H9 (cell line): Measurements from ENCODE around the gene C2CD4A. TPM values are rescaled to one million over a fixed set of nuclear protein-coding genes. Genes with fewer than 3 reads are reported as not detected.

Source experiments
- DNase-seq: peaks from one replicate; pipeline ENCODE4 v3.0.0-alpha.2; 2017
- H2AFZ ChIP-seq: one replicate; pipeline ENCODE4 v1.6.1; 2013; ENCODE audit warnings: mild to moderate bottlenecking, low read length, control low read depth, moderate library complexity
- H2AK5ac ChIP-seq: 2 replicates; pipeline ENCODE4 v1.6.1; 2013; ENCODE audit warnings: low read length, control low read depth, mixed read lengths; ENCODE audit not compliant: insufficient read length
- H2BK120ac ChIP-seq: one replicate; pipeline ENCODE4 v1.6.1; 2013; ENCODE audit warnings: low read depth, mild to moderate bottlenecking, low read length, control low read depth, inconsistent platforms; ENCODE audit not compliant: poor library complexity, severe bottlenecking
- H2BK12ac ChIP-seq: 2 replicates; pipeline ENCODE4 v1.6.1; 2013; ENCODE audit warnings: low read length, control low read depth, mixed read lengths, low read depth; ENCODE audit not compliant: insufficient read length
- H2BK15ac ChIP-seq: 2 replicates; pipeline ENCODE4 v1.6.1; 2013; ENCODE audit warnings: low read depth, low read length, control low read depth
- H2BK20ac ChIP-seq: one replicate; pipeline ENCODE4 v1.6.1; 2013; ENCODE audit warnings: low read depth, mild to moderate bottlenecking, low read length, control low read depth, inconsistent platforms; ENCODE audit not compliant: poor library complexity, severe bottlenecking
- H2BK5ac ChIP-seq: 2 replicates; pipeline ENCODE4 v1.6.1; 2013; ENCODE audit warnings: low read length, control low read depth, mixed read lengths; ENCODE audit not compliant: insufficient read length
- H3K14ac ChIP-seq: 2 replicates; pipeline ENCODE4 v1.6.1; 2013; ENCODE audit warnings: low read length, control low read depth; ENCODE audit not compliant: insufficient read depth
- H3K18ac ChIP-seq: 2 replicates; pipeline ENCODE4 v1.6.1; 2013; ENCODE audit warnings: low read depth, mild to moderate bottlenecking, mixed read lengths, low read length, control low read depth; ENCODE audit not compliant: insufficient read length
- H3K23ac ChIP-seq: 2 replicates; pipeline ENCODE4 v1.6.1; 2013; ENCODE audit warnings: low read length, control low read depth, mixed read lengths, low read depth; ENCODE audit not compliant: insufficient read length
- H3K23me2 ChIP-seq: 2 replicates; pipeline ENCODE4 v1.6.1; 2013; ENCODE audit warnings: low read depth, mild to moderate bottlenecking, mixed read lengths, low read length, control low read depth; ENCODE audit not compliant: insufficient read length, poor library complexity, severe bottlenecking
- H3K27ac ChIP-seq: 2 replicates; pipeline ENCODE4 v1.5.1; 2013; ENCODE audit warnings: low read length, control low read depth, mixed read lengths, low read depth; ENCODE audit not compliant: insufficient read length
- H3K27me3 ChIP-seq: 2 replicates; pipeline ENCODE4 v1.6.1; 2013; ENCODE audit warnings: low read length, control low read depth, inconsistent platforms; ENCODE audit not compliant: insufficient read depth
- H3K4ac ChIP-seq: 2 replicates; pipeline ENCODE4 v1.6.1; 2013; ENCODE audit warnings: low read depth, mild to moderate bottlenecking, control low read depth, inconsistent platforms, low read length, moderate library complexity
- H3K4me1 ChIP-seq: 2 replicates; pipeline ENCODE4 v1.6.1; 2013; ENCODE audit warnings: low read length, control low read depth, inconsistent platforms; ENCODE audit not compliant: insufficient read depth
- H3K4me2 ChIP-seq: 2 replicates; pipeline ENCODE4 v1.6.1; 2013; ENCODE audit warnings: low read length, control low read depth, mixed read lengths; ENCODE audit not compliant: insufficient read length, insufficient read depth
- H3K56ac ChIP-seq: 2 replicates; pipeline ENCODE4 v1.6.1; 2013; ENCODE audit warnings: low read depth, mild to moderate bottlenecking, mixed read lengths, low read length, control low read depth; ENCODE audit not compliant: insufficient read length
- H3K79me1 ChIP-seq: 2 replicates; pipeline ENCODE4 v1.6.1; 2013; ENCODE audit warnings: low read depth, mild to moderate bottlenecking, moderate library complexity, low read length, control low read depth, inconsistent platforms; ENCODE audit not compliant: insufficient read depth, poor library complexity, severe bottlenecking
- H3K79me2 ChIP-seq: 2 replicates; pipeline ENCODE4 v1.6.1; 2013; ENCODE audit warnings: low read length, control low read depth, inconsistent platforms; ENCODE audit not compliant: insufficient read depth
- H3K9ac ChIP-seq: 2 replicates; pipeline ENCODE4 v1.6.1; 2013; ENCODE audit warnings: low read length, control low read depth, mixed read lengths; ENCODE audit not compliant: insufficient read length; ENCODE audit errors: extremely low read depth
- H3K9me3 ChIP-seq: one replicate; pipeline ENCODE4 v1.6.1; 2013; ENCODE audit warnings: low read depth, low read length, inconsistent platforms; ENCODE audit not compliant: control insufficient read depth
- H3T11ph ChIP-seq: one replicate; pipeline ENCODE4 v1.6.1; 2013; ENCODE audit warnings: mild to moderate bottlenecking, low read length, control low read depth, inconsistent platforms
- H4K20me1 ChIP-seq: one replicate; pipeline ENCODE4 v1.6.1; 2013; ENCODE audit not compliant: control insufficient read depth, insufficient read length, insufficient read depth
- H4K5ac ChIP-seq: 2 replicates; pipeline ENCODE4 v1.6.1; 2013; ENCODE audit warnings: low read depth, mild to moderate bottlenecking, mixed read lengths, low read length, control low read depth; ENCODE audit not compliant: insufficient read length
- H4K8ac ChIP-seq: replicated peaks from 2 replicates; pipeline ENCODE4 v1.6.1; 2013; ENCODE audit warnings: low read length, control low read depth, mixed read lengths, low read depth; ENCODE audit not compliant: insufficient read length
- H4K91ac ChIP-seq: 2 replicates; pipeline ENCODE4 v1.6.1; 2013; ENCODE audit warnings: low read depth, mild to moderate bottlenecking, moderate library complexity, mixed read lengths, low read length, control low read depth; ENCODE audit not compliant: insufficient read length
- H3K27ac Mint-ChIP-seq, 3 experiments: 2 replicates in 2 of 3; 3 replicates in 1 of 3; pipeline ENCODE4 v1.8.0; 2020 to 2021; ENCODE audit warnings: mixed read lengths in 3 of 3, mild to moderate bottlenecking in 1 of 3, moderate library complexity in 1 of 3
- H3K27me3 Mint-ChIP-seq: 2 replicates; pipeline ENCODE4 v1.8.0; 2021; ENCODE audit warnings: low read depth, mild to moderate bottlenecking, moderate library complexity, mixed read lengths
- H3K36me3 Mint-ChIP-seq, 3 experiments: 2 replicates in 2 of 3; 3 replicates in 1 of 3; pipeline ENCODE4 v1.8.0; 2020 to 2021; ENCODE audit warnings: low read depth in 3 of 3, mixed read lengths in 3 of 3; ENCODE audit not compliant: insufficient read depth in 1 of 3
- H3K4me1 Mint-ChIP-seq, 2 experiments: 2 replicates each; pipeline ENCODE4 v1.8.0; 2020; ENCODE audit warnings: mixed read lengths in 2 of 2
- H3K4me3 Mint-ChIP-seq, 2 experiments: 2 replicates in 1 of 2; 3 replicates in 1 of 2; pipeline ENCODE4 v1.8.0; 2020 to 2021; ENCODE audit warnings: mild to moderate bottlenecking in 2 of 2, mixed read lengths in 2 of 2, moderate library complexity in 1 of 2
- H3K9me3 Mint-ChIP-seq, 2 experiments: 2 replicates in 1 of 2; 3 replicates in 1 of 2; pipeline ENCODE4 v1.8.0; 2020; ENCODE audit warnings: mild to moderate bottlenecking in 2 of 2, mixed read lengths in 2 of 2, moderate library complexity in 1 of 2
- WGBS: extraction: QIAGEN DNeasy Blood & Tissue Kit; methylation state at CpG from one replicate; pipeline ENCODE4 v1.1.7; 2013; ENCODE audit warnings: missing lambda C conversion rate, low lambda C conversion rate, mixed read lengths; ENCODE audit not compliant: insufficient read length; ENCODE audit errors: extremely low coverage; 5-methylcytosine and 5-hydroxymethylcytosine counted together
- total RNA-seq: library from RNA; stranded (reverse); gene quantifications from 2 replicates; pipeline ENCODE4 v1.2.1, GENCODE V29; 2021
- TF ChIP-seq, protein P1 (sequence below): fragments of 200-600 bp; sonication (generic); conservative IDR thresholded peaks from 3 replicates; pipeline ENCODE4 v1.8.0; 2021; ENCODE audit warnings: antibody characterized with exemption, mild to moderate bottlenecking

C2CD4A gene
- total RNA-seq, 1 experiment from 2014 or later, result not detected

DNA sequence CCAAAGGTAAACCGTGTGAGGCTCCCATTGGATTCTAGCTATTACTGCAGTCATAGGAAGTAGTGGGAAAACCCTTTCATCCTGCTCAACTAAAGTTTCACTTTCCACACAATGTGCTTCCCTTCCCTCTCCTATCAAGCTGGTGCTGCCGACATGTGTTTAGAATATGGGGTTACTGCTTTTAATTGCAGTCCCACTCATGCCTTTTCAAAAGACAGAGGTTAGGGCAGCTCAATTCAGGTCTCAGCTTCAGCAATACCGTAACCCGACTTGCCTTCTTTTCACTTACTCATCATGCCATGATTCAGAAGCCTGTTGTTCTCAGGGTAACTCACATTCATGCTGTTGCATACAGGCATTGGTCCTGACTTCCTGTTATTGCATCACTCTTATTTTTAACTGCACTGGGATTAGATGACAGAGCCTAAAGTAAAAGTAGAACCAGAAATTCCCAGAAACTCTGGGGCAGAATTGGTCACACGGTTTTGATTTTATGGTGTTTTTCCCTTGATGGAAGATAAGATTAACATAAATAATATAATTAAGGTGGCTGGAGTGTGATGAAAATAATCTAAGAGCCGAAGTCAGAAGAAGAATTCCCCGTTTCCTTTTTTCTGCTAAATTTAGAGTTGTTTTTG is 52.6 kb downstream of the C2CD4A start:
- TF ChIP-seq, protein P1, sequence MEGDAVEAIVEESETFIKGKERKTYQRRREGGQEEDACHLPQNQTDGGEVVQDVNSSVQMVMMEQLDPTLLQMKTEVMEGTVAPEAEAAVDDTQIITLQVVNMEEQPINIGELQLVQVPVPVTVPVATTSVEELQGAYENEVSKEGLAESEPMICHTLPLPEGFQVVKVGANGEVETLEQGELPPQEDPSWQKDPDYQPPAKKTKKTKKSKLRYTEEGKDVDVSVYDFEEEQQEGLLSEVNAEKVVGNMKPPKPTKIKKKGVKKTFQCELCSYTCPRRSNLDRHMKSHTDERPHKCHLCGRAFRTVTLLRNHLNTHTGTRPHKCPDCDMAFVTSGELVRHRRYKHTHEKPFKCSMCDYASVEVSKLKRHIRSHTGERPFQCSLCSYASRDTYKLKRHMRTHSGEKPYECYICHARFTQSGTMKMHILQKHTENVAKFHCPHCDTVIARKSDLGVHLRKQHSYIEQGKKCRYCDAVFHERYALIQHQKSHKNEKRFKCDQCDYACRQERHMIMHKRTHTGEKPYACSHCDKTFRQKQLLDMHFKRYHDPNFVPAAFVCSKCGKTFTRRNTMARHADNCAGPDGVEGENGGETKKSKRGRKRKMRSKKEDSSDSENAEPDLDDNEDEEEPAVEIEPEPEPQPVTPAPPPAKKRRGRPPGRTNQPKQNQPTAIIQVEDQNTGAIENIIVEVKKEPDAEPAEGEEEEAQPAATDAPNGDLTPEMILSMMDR, result no peak
- H3K4me3 Mint-ChIP-seq, result no peak overlapping the region
- Histone ChIP-seq H2BK15ac (no peak overlapping the region), H2AFZ (no peak overlapping the region), H4K5ac (no peak overlapping the region), H3K56ac (no peak overlapping the region), H3K23ac (no peak overlapping the region), H2AK5ac (no peak overlapping the region), H2BK120ac (no peak overlapping the region), H4K20me1 (no peaks in the 10 kb centered on the region), H3T11ph (no peak overlapping the region), H3K79me2 (no peaks in the 10 kb centered on the region), H3K4ac (no peak overlapping the region), H3K23me2 (no peaks in the 10 kb centered on the region), H2BK20ac (no peak overlapping the region), H3K27ac (no peak overlapping the region), H3K4me1 (peaks cover 4% of the 10 kb centered on the region; the same call in 1 of the 2 replicates), H3K9ac (no peak overlapping the region), H3K27me3 (no peaks in the 10 kb centered on the region), H2BK12ac (no peak overlapping the region), H3K4me2 (no peak overlapping the region), H3K14ac (no peak overlapping the region), H4K8ac (no peak overlapping the region), H4K91ac (no peak overlapping the region), H3K9me3 (no peaks in the 10 kb centered on the region), H3K79me1 (no peaks in the 10 kb centered on the region), H3K18ac (no peak overlapping the region), H2BK5ac (no peak overlapping the region)
- H3K27ac Mint-ChIP-seq, result peak overlapping the region in 1 of 3 experiments; percentile 71; a peak in 1 of 7 replicates
- peaks cover 0 to 12% of the 10 kb centered on the region in 2 experiments; a peak in 2 of 4 replicates for H3K4me1 Mint-ChIP-seq
- H3K9me3 Mint-ChIP-seq, result no peaks in the 10 kb centered on the region; a peak in 1 of 5 replicates
- WGBS, result no CpG with 5 or more reads among the region's 7 CpGs
- H3K36me3 Mint-ChIP-seq, result no peaks in the 10 kb centered on the region
- no peaks in the 10 kb centered on the region; the same call in 1 of the 2 replicates for H3K27me3 Mint-ChIP-seq
- no peak for DNase-seq
